A549 (cell line): ENCODE data around the gene ACACA. TPM values are rescaled to one million over a fixed set of nuclear protein-coding genes. Genes with fewer than 3 reads are reported as not detected.

Experiments
- ATAC-seq, 2 experiments: fragments of 200-7000 bp in 1 of 2; fragments of >200 bp in 1 of 2; cut with Nextera tagmentation in 1 of 2; cut with Tn5 transposase in 1 of 2; 3 replicates each; pipeline versions ENCODE4 v1.8.0 to v1.9.1; 2018 to 2020; ENCODE audit warnings: mild to moderate bottlenecking in 1 of 2, moderate library complexity in 1 of 2
- CTCF ChIA-PET: fragments of 300-600 bp; sonication (Branson Sonifier 250); formaldehyde crosslinking; extraction: SDS; loops from one replicate; lab custom pipeline; 2021; ENCODE audit warnings: antibody characterized with exemption, inconsistent platforms; lab: Yijun Ruan, JAX
- POLR2A ChIA-PET: fragments of 350-600 bp; formaldehyde crosslinking; extraction: SDS; loops from one replicate; lab custom pipeline; 2021; ENCODE audit warnings: antibody characterized with exemption, inconsistent platforms; lab: Yijun Ruan, JAX
- DNase-seq, 2 experiments: peaks; one replicate each; pipeline versions ENCODE4 v3.0.0 to v3.0.0-alpha.2; 2011 to 2016; ENCODE audit warnings: low read depth in 1 of 2, low spot score in 1 of 2
- FAIRE-seq: peaks from 2 replicates; lab custom pipeline; 2011; peaks lifted over from hg19 to GRCh38; lab: Jason Lieb, UNC
- H3K27ac ChIP-seq, 2 experiments: fragments of >200 bp; sonication (Bioruptor Twin); formaldehyde crosslinking; 3 replicates each; pipeline ENCODE4 v1.5.1; 2016 to 2017
- H3K4me1 ChIP-seq: fragments of >200 bp; sonication (Bioruptor Twin); formaldehyde crosslinking; 3 replicates; pipeline ENCODE4 v1.6.1; 2016
- H3K4me2 ChIP-seq: fragments of >200 bp; sonication (Bioruptor Twin); formaldehyde crosslinking; 3 replicates; pipeline ENCODE4 v1.6.1; 2016
- H3K4me3 ChIP-seq: fragments of >200 bp; sonication (Bioruptor Twin); formaldehyde crosslinking; 3 replicates; pipeline ENCODE4 v1.5.1; 2016
- H3K9me3 ChIP-seq: fragments of >200 bp; sonication (Bioruptor Twin); formaldehyde crosslinking; 3 replicates; pipeline ENCODE4 v1.6.1; 2016
- CBX8 ChIP-seq: fragments of 200-600 bp; sonication (generic); IDR thresholded peaks from 2 replicates; pipeline ENCODE4 v1.6.1; 2016
- CHD2 ChIP-seq: fragments of 150-350 bp; IDR thresholded peaks from 2 replicates; pipeline ENCODE4 v1.6.1; 2014; ENCODE audit warnings: low read length; ENCODE audit not compliant: partially characterized antibody
- EHMT2 ChIP-seq: fragments of 200-600 bp; sonication (generic); IDR thresholded peaks from 2 replicates; pipeline ENCODE4 v1.6.1; 2016; ENCODE audit warnings: antibody characterized with exemption, low read depth, mild to moderate bottlenecking, moderate library complexity
- HEYL ChIP-seq: fragments of 250-450 bp; sonication (Bioruptor Pico); IDR thresholded peaks from 2 replicates; pipeline ENCODE4 v1.8.0; 2021; ENCODE audit warnings: mild to moderate bottlenecking, moderate library complexity
- HOXA7 ChIP-seq: fragments of 250-450 bp; sonication (Bioruptor Pico); IDR thresholded peaks from 2 replicates; pipeline ENCODE4 v1.5.0; 2020; ENCODE audit warnings: mild to moderate bottlenecking, moderate library complexity
- HOXB5 ChIP-seq: fragments of 250-450 bp; sonication (Bioruptor Pico); IDR thresholded peaks from 2 replicates; pipeline ENCODE4 v1.5.0; 2020; ENCODE audit warnings: mild to moderate bottlenecking, moderate library complexity
- JUN ChIP-seq, 2 experiments: fragments of >200 bp; sonication (Bioruptor Twin); formaldehyde crosslinking; IDR thresholded peaks; 2 replicates in 1 of 2; 3 replicates in 1 of 2; pipeline ENCODE4 v1.6.1; 2016 to 2017
- JUNB ChIP-seq: fragments of >200 bp; sonication (Bioruptor Twin); formaldehyde crosslinking; IDR thresholded peaks from 2 replicates; pipeline ENCODE4 v1.6.1; 2016
- POLR2A ChIP-seq: IDR thresholded peaks from 2 replicates; pipeline ENCODE4 v1.6.1; 2012; ENCODE audit warnings: mild to moderate bottlenecking, low read length
- POLR2AphosphoS2 ChIP-seq: conservative IDR thresholded peaks from 2 replicates; pipeline ENCODE4 v1.6.1; 2012; ENCODE audit warnings: low read length, improper control_type of control experiment, inconsistent platforms
- RARB ChIP-seq: fragments of 250-450 bp; sonication (Bioruptor Pico); IDR thresholded peaks from 2 replicates; pipeline ENCODE4 v1.8.0; 2021; ENCODE audit warnings: mild to moderate bottlenecking, moderate library complexity
- SMC3 ChIP-seq: fragments of >200 bp; sonication (Bioruptor Twin); formaldehyde crosslinking; IDR thresholded peaks from 3 replicates; pipeline ENCODE4 v1.6.1; 2018; ENCODE audit warnings: inconsistent platforms
- ZC3H11A ChIP-seq: fragments of 450-650 bp; IDR thresholded peaks from 2 replicates; pipeline ENCODE4 v1.6.1; 2014; ENCODE audit warnings: antibody characterized with exemption, mild to moderate bottlenecking
- WGBS: methylation state at CpG from one replicate; pipeline ENCODE4 v1.1.6; 2017; ENCODE audit errors: missing lambda C conversion rate; 5-methylcytosine and 5-hydroxymethylcytosine counted together
- polyA plus RNA-seq, 4 experiments: library from polyadenylated mRNA; depleted of rRNA in 3 of 4; stranded (reverse); fragments of >200 nt; fragmentation: RNase III in 1 of 4; extraction: RNeasy Plus Mini Kit Qiagen cat#74134 plus additional on column Dnase treatment in 1 of 4; gene quantifications; 2 replicates in 3 of 4; 3 replicates in 1 of 4; pipeline ENCODE4 v1.2.3, GENCODE V29; 2011 to 2017
- TF ChIP-seq, protein P1 (sequence below): fragments of >200 bp; sonication (Bioruptor Twin); formaldehyde crosslinking; IDR thresholded peaks from 3 replicates; pipeline ENCODE4 v1.6.1; 2016
- TF ChIP-seq, protein P2 (sequence below): IDR thresholded peaks from 2 replicates; pipeline ENCODE4 v1.6.1; 2012; ENCODE audit warnings: low read depth, borderline replicate concordance
- TF ChIP-seq, protein P3 (sequence below): fragments of 250-450 bp; sonication (Bioruptor Pico); IDR thresholded peaks from 2 replicates; pipeline ENCODE4 v1.5.0; 2021; ENCODE audit warnings: mild to moderate bottlenecking, moderate library complexity, borderline replicate concordance
- TF ChIP-seq, protein P4 (sequence below): fragments of >200 bp; sonication (Bioruptor Twin); formaldehyde crosslinking; IDR thresholded peaks from 2 replicates; pipeline ENCODE4 v1.6.1; 2016
- TF ChIP-seq, protein P5 (sequence below): fragments of 150-350 bp; IDR thresholded peaks from 2 replicates; pipeline ENCODE4 v1.6.1; 2014; ENCODE audit warnings: low read depth, mild to moderate bottlenecking, low read length

Gene ACACA
- polyA plus RNA-seq, 2 of the 4 experiments (the other 2 are of a cell fraction): 51.8 to 112 TPM

DNA sequence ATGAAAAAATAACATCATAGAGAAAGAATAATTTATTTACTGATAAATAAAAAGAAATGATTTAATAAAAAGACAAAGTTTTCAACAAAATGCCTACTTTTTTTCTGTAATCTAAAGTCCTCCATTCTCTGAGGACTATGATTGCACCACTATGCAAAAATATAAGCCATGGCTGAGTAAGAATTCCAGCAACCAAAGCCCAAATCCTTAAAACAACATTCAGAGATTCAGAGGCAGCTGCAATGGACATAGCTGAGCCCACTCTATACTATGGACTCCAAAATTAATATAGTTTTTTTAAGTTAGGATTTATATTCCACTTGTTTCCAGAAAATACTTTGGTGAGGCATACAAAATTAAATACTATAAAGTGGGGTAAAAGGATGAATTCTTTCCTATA, 200.3 kb downstream of the ACACA start (continued):
- TF ChIP-seq, protein P1, sequence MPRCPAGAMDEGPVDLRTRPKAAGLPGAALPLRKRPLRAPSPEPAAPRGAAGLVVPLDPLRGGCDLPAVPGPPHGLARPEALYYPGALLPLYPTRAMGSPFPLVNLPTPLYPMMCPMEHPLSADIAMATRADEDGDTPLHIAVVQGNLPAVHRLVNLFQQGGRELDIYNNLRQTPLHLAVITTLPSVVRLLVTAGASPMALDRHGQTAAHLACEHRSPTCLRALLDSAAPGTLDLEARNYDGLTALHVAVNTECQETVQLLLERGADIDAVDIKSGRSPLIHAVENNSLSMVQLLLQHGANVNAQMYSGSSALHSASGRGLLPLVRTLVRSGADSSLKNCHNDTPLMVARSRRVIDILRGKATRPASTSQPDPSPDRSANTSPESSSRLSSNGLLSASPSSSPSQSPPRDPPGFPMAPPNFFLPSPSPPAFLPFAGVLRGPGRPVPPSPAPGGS: no peak
- TF ChIP-seq ZC3H11A (no peak), HEYL (no peak), HOXB5 (CRISPR knock-in tag) (no peak)
- TF ChIP-seq, protein P2, sequence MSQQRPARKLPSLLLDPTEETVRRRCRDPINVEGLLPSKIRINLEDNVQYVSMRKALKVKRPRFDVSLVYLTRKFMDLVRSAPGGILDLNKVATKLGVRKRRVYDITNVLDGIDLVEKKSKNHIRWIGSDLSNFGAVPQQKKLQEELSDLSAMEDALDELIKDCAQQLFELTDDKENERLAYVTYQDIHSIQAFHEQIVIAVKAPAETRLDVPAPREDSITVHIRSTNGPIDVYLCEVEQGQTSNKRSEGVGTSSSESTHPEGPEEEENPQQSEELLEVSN: no peak
- TF ChIP-seq, protein P3, sequence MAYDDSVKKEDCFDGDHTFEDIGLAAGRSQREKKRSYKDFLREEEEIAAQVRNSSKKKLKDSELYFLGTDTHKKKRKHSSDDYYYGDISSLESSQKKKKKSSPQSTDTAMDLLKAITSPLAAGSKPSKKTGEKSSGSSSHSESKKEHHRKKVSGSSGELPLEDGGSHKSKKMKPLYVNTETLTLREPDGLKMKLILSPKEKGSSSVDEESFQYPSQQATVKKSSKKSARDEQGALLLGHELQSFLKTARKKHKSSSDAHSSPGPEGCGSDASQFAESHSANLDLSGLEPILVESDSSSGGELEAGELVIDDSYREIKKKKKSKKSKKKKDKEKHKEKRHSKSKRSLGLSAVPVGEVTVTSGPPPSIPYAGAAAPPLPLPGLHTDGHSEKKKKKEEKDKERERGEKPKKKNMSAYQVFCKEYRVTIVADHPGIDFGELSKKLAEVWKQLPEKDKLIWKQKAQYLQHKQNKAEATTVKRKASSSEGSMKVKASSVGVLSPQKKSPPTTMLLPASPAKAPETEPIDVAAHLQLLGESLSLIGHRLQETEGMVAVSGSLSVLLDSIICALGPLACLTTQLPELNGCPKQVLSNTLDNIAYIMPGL: no peak

DNA sequence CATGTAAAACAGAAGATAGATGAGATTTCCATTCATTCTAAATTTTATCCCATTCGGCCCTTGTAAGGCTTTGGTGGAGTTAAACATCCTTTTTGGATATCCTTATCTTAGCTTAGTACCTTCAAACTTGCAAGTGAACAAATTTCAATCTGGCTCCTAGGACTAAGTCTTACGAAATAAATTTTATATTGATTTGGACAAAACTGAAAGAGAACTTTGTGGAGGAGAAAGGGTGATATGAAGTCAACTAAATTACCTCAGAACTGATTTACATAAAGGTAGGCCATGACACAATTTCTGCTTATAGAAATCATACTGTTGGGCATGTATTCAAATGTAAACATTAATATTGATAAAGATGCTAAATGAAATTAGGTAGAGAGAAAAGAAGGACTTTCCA, 206.1 kb downstream of the ACACA start:
- Histone ChIP-seq H3K27ac (no peak overlapping the region), H3K4me2 (no peak overlapping the region), H3K4me3 (no peak overlapping the region), H3K4me1 (no peaks in the 10 kb centered on the region), H3K9me3 (no peaks in the 10 kb centered on the region)
- WGBS: 87% methylated on average over 2 of the region's 2 CpGs
- ChIA-PET CTCF (interaction anchor here (0.7 to 1.1 kb wide), 2 partner anchors 9 to 563 kb away, joined by 3 to 4 read pairs; no protein-coding TSS in a partner anchor), POLR2A (interaction anchor here (0.5 kb wide), 1 partner anchor 10 kb away, joined by 4 read pairs; no protein-coding TSS in a partner anchor)
- DNase-seq (no peak), ATAC-seq (no peak), FAIRE-seq (no peak)
- TF ChIP-seq POLR2AphosphoS2 (no peak), CBX8 (no peak), SMC3 (no peak), POLR2A (no peak), JUN (IDR thresholded peaks at IDR 0.05) (no peak), CHD2 (no peak), EHMT2 (no peak), HOXA7 (CRISPR knock-in tag) (no peak), RARB (CRISPR knock-in tag) (no peak)
- TF ChIP-seq, protein P4, sequence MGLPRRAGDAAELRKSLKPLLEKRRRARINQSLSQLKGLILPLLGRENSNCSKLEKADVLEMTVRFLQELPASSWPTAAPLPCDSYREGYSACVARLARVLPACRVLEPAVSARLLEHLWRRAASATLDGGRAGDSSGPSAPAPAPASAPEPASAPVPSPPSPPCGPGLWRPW: no peak

DNA sequence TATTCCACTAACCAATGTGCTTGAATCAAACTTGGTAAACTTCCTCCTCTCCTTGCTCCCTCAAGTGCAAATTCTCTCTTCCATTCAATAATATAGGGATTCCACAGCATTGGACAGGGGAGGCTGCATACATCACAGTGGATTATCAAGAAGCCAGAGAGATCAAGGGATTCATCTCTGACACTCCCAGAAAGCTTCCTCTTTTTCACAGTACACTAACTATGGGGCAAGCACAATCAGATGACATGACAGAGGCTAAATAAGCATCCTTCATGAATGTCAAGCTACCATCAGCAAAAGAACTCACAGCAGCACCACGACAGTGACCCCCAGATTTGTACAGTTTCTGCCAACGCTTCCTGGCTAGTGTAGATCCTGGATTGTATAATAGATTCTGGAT, 209.3 kb downstream of the ACACA start:
- ChIA-PET POLR2A (no interaction called here), CTCF (no interaction called here)
- WGBS: 91% methylated on average over 2 of the region's 2 CpGs
- H3K4me1 ChIP-seq: no peaks in the 10 kb centered on the region
- DNase-seq: no peak
- no peak for FAIRE-seq
- ATAC-seq: no peak; a peak in 2 of 6 replicates
- H3K27ac ChIP-seq: no peak overlapping the region
- TF ChIP-seq RARB (CRISPR knock-in tag) (no peak), EHMT2 (no peak), JUNB (no peak), ZC3H11A (no peak)
- TF ChIP-seq, protein P5, sequence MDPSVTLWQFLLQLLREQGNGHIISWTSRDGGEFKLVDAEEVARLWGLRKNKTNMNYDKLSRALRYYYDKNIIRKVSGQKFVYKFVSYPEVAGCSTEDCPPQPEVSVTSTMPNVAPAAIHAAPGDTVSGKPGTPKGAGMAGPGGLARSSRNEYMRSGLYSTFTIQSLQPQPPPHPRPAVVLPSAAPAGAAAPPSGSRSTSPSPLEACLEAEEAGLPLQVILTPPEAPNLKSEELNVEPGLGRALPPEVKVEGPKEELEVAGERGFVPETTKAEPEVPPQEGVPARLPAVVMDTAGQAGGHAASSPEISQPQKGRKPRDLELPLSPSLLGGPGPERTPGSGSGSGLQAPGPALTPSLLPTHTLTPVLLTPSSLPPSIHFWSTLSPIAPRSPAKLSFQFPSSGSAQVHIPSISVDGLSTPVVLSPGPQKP: no peak
- no peak overlapping the region for H3K4me2 ChIP-seq
- no peak overlapping the region for H3K4me3 ChIP-seq
- no peaks in the 10 kb centered on the region for H3K9me3 ChIP-seq
